Hematopoietic multipotent progenitor cell treated with erythropoietin and hydrocortisone succinate and interleukin-3 and kit ligand, for 17 days (in vitro differentiated cells): Measurements from ENCODE around the gene ST14.
"Not testable (repeated sequence)": the region's sequence is repeated elsewhere in the genome, so short reads cannot be mapped to it uniquely, and the experiment has no call there.

Experiments used
- DNase-seq: peaks from one replicate; pipeline ENCODE4 v3.0.0-alpha.2; 2015; ENCODE audit warnings: low spot score

Gene ST14

DNA sequence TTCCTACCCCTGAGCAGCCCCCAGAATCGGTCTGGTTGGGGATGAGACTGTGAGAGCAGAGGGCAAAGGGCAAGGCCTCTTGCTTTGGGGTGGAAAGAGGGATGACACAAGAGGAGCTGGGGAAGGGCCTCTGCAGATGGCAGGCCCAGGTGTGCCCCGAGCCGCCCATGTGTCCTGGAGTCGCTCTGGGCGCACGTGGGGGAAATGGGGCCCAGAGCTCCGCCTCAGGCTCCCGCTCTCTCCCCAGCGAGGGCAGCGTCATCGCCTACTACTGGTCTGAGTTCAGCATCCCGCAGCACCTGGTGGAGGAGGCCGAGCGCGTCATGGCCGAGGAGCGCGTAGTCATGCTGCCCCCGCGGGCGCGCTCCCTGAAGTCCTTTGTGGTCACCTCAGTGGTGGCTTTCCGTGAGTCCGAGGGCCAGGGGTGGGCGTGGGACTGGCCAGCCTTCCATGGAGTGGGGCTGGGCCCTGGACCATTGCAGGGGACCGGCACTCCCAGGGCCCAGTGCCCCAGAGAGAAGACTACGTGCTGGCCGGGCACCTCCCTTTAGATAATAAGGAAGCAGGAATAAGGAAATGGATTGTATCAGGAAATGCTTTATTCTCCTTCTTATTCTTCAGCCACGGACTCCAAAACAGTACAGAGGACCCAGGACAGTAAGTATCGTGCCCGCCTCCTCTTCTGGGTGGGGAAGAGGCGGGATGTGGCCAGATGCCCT, 30.1 kb downstream of the ST14 start:
- no peak for DNase-seq

DNA sequence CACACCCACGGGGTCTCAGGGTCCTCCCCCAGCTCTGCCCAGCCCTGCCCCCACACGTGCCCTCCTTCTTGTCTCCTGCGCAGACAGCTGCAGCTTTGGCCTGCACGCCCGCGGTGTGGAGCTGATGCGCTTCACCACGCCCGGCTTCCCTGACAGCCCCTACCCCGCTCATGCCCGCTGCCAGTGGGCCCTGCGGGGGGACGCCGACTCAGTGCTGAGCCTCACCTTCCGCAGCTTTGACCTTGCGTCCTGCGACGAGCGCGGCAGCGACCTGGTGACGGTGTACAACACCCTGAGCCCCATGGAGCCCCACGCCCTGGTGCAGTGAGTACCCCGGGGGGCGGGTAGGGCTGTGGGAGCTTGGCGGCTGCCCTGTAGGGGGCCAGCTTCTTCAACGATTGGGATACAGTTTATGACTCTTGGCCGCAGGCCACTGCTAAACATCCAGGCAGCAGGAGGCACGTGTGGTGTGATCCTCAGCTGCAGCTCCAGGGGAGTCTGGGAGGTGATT, 30.8 kb downstream of the ST14 start:
- DNase-seq = no peak

DNA sequence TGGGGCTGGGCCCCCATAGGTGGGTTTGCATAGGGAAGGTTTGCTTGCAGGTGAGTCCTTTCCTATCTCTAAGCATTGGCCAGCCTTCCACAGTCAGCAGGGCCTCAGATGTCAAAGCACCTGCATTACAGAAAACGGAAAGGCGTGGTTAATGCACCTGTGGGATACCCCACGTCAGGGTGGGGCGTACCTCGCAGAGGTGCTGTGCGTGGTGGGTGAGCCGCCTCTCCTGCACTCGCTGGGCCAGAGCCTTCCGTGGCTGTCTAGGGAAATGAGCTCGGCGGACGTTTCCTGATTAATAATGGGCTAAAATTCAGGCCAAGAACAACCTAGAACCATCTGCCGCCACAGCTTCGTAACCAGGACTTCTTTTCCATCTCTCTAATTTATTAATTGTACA, 32.3 kb downstream of the ST14 start:
- no peak for DNase-seq

DNA sequence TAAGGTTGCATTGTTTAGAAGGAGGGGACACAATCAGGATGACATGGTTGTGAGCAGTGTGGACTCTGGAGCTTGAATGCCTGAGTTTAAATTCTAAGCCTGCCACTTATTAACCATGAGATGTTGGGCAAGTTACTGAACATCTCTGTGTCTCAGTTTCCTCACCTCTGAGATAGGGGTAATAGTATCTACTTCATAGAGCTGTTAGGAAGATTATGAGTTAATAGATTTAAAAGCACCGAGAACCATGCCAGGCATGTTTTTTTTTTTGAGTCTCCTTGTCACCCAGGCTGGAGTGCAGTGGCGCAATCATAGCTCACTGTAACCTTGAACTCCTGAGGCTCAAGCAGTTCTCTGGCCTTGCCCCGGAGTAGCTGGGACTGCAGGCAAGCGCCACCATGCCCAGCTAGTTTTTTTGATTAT, 33.3 kb downstream of the ST14 start:
- DNase-seq = no peak

DNA sequence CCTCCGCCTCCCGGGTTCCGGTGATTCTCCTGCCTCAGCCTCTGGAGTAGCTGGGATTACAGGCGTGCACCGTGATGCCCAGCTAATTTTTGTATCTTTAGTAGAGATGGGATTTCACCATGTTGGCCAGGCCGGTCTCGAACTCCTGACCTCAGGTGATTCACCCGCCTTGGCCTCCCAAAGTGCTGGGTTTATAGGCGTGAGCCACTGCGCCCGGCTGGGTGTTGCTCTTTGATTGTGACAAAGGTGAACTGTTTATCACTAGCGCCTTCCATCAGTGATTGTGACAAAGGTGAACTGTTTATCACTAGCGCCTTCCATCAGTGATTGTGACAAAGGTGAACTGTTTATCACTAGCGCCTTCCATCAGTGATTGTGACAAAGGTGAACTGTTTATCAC, 34.0 kb downstream of the ST14 start:
- not testable (repeated sequence) for DNase-seq

DNA sequence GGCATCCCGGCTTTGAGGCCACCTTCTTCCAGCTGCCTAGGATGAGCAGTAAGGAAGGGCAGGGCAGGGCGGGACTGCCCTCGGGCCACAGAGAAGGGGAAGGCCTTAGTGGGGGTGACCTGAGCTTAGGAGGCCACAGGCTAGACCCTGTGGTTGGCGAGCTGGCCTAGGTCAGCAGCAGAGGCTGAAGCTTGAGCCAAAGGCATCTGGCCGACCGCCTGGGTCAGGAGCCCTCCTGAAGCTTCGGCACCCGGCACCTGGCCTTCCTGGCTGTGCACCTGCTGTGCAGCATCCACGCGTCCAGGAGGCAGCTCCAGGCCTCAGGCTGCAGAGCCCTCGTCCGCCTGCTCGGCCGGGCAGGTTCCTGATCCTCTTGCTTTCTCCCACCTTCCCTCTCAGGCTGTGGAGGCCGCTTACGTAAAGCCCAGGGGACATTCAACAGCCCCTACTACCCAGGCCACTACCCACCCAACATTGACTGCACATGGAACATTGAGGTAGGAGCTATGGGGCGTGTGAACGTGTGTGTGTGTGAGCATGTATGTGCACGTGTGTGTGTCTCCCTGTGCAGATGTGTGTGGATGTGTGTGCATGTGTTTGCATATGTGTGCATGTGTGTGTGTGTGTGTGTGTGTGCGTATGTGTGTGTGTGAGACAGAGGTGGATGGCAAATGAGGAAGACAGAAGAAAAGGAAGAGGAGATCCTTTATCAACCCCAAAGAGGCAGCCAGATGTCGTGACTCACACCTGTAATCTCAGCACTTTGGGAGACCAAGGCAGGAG, 34.9 kb downstream of the ST14 start:
- no peak for DNase-seq

DNA sequence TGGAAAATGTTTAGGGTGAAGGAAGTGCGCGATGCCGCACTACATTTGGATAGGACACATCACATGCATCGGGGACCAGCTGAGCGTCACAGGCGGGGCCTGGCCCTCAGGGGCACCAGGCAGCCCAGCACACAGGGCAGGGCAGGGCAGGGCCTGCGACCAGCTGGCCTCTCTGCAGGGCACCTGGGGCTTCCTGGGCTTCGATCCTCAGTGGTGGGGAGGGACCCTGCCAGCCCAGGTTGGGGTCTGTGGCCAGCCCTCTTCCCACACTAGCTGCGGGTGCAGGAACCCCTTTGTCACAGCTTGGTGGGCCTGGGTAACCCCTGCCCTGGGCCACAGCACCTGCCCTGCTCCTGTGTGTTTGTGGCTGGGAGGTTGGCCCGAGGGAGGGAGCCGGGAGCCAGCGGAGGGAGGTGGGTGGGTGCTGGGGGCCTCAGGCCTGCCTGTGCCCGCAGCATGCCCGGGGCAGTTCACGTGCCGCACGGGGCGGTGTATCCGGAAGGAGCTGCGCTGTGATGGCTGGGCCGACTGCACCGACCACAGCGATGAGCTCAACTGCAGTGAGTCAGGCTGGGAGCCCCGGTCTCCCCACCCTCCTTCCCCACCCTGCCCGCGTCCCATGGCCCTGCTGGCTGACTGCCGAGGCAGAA, 37.9 kb downstream of the ST14 start:
- no peak for DNase-seq

DNA sequence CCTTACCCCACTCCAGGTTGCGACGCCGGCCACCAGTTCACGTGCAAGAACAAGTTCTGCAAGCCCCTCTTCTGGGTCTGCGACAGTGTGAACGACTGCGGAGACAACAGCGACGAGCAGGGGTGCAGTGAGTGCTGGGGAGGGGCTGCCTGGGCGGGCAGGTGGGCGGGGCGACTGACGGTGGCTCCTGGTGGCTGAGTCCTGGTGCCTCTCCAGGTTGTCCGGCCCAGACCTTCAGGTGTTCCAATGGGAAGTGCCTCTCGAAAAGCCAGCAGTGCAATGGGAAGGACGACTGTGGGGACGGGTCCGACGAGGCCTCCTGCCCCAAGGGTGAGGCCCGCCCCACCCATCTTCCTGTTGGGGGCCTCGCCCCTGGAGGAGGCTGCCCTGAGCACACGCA, 38.7 kb downstream of the ST14 start:
- DNase-seq = no peak

DNA sequence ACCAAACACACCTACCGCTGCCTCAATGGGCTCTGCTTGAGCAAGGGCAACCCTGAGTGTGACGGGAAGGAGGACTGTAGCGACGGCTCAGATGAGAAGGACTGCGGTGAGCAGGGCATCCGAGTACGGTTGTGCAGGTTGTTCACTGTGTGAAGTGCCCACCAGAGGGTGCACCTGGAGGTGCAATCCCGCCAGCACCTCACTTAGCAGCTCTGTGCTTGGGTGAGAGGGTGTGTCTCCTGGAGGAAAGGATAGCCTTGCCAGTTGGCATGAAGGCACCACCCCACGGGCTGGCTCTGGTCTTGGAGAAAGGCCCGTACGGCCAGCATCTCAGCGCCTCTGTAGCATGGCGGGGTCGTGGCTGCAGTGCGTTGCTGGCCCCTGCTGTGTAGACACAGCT, 39.4 kb downstream of the ST14 start:
- DNase-seq = no peak

DNA sequence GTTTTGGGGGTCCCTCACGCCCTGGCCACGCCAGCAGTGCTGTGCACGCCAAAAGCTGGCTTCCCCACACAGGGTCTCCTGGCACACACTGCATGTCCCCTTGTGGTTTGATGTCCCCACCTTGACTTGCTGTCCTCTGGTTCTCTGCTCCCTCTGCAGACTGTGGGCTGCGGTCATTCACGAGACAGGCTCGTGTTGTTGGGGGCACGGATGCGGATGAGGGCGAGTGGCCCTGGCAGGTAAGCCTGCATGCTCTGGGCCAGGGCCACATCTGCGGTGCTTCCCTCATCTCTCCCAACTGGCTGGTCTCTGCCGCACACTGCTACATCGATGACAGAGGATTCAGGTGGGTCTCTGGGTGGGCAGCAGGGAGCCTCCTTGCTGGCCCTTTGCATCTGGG, 40.2 kb downstream of the ST14 start:
- DNase-seq = no peak

DNA sequence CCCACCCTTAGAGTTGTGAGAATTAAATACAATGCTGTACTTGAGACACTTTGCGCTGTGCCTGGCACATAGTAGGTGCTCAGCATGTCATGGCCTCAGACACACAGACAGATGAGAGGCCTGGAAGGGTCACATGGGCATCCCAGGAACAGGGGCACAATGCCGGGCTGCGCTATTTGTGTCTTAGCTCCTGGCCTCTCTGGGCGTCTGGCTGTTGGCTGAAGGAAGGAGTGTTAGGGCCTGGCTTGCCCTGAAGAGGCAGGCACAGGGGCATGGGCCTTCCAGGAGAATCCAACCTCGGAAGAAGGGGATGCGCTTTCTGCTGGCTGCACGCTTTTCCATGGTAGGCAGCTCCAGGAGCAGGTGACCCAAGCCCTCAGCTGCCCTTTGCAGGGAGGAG, 41.4 kb downstream of the ST14 start:
- no peak for DNase-seq

DNA sequence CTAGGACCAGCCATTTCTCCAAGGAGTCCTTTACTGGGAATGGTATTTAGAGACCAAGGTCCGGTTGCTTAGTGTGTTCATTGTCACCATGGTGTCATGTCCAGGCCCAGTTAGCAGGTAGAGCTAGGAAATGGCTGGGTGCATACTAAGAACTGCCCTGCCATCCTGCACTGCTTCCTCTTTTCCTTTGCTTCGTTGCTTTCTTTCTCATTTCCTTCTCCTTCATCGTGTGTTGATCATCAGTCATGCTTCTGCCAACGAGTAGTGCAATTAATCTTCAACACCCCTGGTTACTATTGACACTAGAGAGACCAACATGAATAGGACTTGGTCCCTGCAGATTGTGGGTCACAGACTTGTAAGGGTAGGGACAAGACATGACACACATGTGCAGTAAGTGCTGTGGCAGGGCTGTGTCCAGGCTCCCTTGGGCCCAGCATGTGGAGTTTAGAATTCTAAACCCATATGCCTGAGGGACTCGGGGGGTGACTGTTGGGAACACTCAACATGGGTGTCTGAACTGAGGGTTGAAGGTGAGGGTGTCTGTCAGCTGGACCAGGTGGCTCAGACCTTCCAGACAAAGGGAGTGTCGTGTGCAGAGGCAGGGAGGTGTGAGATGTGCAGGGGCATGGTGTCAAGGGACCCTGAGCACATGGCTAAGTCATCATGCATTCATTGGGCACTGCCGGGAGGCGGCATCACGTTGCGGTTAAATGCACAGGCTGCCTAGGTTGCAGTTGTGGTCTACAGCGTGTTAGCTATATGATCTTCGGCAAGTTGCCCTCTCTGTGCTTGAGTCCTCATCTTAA, 42.6 kb downstream of the ST14 start:
- DNase-seq = no peak

DNA sequence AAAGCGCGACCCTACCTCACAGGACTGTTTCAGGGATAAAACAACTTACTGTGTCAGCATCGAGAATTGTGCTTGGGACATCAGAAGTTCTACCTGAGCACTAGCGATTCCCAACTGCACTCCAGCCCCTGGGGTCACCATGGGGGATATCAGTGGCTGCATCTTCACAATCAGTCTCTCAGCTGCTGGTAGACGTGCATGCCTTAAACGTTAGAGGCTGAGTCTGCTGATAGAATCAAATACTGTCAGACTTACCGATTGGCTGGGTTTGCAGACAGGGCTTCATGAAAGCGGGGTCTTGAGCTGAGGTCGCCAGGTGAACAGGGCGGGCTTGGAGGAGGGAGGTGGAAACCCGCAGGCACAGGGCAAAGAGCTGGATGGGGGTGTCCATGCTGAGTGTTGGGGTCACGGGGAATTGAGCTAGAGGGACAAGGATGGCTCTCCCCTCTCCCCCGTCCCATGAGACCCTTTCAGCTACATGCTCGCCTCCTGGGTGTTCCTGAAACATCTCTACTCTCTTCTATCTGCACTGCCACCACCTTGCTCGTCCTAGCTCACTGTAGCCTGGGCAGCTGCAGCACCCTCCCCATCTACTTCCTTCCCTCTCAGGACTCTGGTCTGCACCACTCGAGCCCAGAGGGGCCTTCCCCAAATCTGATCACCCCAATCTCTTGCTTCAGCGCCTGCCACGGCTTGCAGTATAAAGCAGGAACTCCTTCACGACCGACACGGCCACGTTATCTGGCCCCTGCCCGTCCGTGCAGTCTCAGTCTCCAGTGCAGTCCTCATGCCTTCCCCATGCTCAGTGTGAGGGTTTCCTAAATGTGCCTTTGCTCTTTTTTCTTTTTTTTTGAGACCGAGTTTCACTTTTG, 43.5 kb downstream of the ST14 start:
- DNase-seq = no peak

DNA sequence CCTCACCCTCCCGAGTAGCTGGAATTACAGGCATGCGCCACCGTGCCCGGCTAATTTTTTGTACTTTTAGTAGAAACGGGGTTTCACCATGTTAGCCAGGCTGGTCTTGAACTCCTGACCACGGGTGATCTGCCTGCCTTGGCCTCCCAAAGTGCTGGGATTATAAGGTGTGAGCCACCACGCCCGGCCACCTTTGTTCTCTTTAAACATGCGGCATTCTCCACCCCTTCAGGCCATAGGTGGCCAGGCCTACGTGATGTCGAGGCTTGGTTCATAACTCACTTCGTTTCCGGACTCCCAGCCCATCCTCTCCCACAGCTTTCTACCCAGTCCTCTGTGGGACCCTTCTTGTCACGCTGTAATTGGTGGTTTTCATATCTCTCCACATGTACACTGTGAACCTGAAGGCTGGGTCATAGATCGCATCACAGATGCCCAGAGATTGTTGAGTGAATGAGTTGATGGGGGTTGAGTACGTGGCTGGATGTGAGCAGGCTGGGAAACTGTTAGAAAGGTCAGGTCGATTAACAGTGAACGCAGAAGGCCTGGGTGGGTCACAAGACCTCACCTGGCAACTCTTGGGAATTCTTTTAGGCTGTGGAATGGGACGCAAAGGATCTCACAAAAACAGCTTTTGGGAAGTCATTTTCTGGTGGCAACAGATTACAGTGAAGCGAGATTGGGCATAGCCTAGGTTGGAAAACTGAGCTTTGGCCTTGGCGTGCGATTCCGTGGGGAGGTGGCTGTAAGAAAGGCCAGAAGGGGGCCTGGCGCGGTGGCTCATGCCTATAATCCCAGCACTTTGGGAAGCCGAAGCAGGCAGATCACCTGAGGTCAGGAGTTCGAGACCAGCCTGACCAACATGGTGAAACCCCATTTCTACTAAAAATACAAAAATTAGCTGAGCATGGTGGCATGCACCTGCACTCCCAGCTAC, 44.5 kb downstream of the ST14 start:
- DNase-seq = no peak

DNA sequence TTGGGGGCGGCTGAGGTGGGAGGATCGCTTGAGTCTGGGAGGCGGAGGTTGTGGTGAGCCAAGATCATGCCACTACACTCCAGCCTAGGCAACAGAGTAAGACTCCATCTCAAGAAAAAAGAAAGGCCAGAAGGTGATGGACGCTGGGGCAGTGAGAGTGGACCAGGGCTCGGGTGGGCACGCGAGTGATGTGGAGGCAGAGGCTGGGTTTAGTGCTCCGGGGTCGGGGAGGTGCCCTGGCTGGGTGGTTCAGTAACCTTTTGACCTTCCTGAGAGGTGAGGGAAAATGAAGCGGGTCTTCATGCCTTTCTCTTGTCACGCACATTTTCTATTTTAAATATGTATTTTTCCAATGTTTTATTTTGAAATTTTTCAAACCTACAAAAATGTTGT, 45.1 kb downstream of the ST14 start:
- DNase-seq = no peak

DNA sequence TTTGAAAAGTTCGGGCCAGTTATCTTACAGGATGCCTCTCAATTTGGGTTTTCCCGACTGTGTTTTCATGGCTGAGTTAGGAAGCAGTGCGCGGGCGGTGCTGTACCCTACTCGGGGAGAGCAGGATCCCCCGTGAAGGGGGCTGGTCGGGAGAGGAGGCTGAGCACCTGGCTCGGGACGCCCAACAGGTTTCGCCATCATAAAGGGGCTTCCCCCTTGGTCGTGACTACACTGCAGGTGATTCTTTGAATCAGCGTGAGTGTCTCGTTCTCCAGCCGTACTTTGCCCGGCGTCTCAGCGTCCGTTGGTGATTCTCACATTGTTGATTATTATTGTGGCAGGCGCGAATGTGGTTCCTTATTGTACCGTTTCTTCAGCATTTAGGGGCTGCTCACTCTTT, 46.6 kb downstream of the ST14 start:
- no peak for DNase-seq

DNA sequence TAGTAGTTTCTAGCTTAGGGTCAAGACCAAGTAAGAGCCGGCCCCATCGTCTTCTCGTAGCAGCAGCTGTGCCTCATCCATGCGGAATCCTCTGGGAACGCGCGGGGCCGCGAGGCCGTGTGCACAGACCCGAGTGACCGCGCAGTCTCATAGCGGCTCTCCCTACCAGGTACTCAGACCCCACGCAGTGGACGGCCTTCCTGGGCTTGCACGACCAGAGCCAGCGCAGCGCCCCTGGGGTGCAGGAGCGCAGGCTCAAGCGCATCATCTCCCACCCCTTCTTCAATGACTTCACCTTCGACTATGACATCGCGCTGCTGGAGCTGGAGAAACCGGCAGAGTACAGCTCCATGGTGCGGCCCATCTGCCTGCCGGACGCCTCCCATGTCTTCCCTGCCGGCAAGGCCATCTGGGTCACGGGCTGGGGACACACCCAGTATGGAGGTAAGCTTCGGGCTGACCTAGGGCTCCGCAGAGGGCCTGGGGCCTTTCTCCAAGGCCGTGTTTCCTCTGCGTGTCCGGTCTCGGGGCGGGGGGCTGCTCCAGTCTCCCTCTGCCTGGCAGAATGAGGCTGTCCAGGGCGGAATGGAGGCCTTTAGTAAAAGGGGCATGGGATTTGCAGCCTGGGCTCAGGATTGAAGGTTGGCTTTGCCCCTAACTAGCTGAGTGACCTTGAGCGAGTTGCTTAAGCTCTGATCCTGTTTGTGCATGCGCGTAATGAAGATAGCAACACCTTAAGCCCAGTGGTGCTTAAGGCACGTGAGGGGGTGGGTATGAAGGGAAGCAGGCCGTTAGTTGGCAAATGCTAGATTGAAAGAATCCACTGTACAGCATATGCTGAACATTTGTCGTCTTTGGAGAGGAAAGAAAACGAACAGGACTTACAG, 48.9 kb downstream of the ST14 start:
- no peak for DNase-seq

DNA sequence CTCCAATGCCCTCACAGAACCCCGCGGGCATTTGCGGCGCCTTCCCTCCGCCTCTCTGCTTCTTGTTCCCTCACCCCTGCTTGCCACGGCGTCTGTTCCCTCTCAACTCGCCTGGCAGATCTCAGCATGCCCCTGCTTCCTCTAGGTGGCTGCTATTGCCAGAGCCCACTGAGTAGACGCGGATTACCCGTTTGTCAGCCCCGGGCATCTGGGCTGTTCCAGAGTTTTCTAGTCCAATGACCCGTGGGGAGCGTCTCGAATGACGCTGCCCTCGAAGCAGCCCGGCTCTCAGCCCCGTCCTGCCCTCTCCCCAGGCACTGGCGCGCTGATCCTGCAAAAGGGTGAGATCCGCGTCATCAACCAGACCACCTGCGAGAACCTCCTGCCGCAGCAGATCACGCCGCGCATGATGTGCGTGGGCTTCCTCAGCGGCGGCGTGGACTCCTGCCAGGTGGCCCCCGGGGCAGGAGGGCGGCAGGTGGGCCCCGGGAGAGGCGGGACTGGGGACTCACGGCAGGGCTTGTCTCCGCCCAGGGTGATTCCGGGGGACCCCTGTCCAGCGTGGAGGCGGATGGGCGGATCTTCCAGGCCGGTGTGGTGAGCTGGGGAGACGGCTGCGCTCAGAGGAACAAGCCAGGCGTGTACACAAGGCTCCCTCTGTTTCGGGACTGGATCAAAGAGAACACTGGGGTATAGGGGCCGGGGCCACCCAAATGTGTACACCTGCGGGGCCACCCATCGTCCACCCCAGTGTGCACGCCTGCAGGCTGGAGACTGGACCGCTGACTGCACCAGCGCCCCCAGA, 49.7 kb downstream of the ST14 start:
- no peak for DNase-seq
